Small intestine (tissue), 7 donors: ENCODE measurements around the gene HS3ST5. TPM values are rescaled to one million over a fixed set of nuclear protein-coding genes. Genes with fewer than 3 reads are reported as not detected.

Experiments
- DNase-seq, 2 donors: peaks; one replicate each; pipeline versions ENCODE4 v3.0.0 to v3.0.0-alpha.2; 2013
- FAIRE-seq: peaks from 2 replicates; lab custom pipeline; 2012; peaks lifted over from hg19 to GRCh38; lab: Jason Lieb, UNC
- H3K27ac ChIP-seq, 3 donors: one replicate each; pipeline ENCODE4 v1.5.1; 2013; ENCODE audit warnings: low read length in 2 of 3, mild to moderate bottlenecking in 2 of 3, control low read depth in 1 of 3, inconsistent platforms in 1 of 3, low read depth in 1 of 3, moderate library complexity in 1 of 3
- H3K27me3 ChIP-seq, 3 donors: one replicate each; pipeline ENCODE4 v1.6.1; 2013; ENCODE audit warnings: low read length in 3 of 3, inconsistent platforms in 1 of 3; ENCODE audit not compliant: control insufficient read depth in 3 of 3, insufficient read depth in 3 of 3
- H3K36me3 ChIP-seq, 3 donors: one replicate each; pipeline ENCODE4 v1.6.1; 2013; ENCODE audit warnings: low read length in 3 of 3, inconsistent platforms in 1 of 3, low read depth in 1 of 3, mild to moderate bottlenecking in 1 of 3, moderate library complexity in 1 of 3; ENCODE audit not compliant: control insufficient read depth in 3 of 3, insufficient read depth in 2 of 3
- H3K4me1 ChIP-seq, 3 donors: one replicate each; pipeline ENCODE4 v1.6.1; 2013; ENCODE audit warnings: low read length in 2 of 3, inconsistent platforms in 1 of 3, low read depth in 1 of 3, mild to moderate bottlenecking in 1 of 3, moderate library complexity in 1 of 3; ENCODE audit not compliant: control insufficient read depth in 3 of 3, insufficient read depth in 2 of 3
- H3K4me3 ChIP-seq, 3 donors: one replicate each; pipeline ENCODE4 v1.5.1; 2013; ENCODE audit warnings: low read length in 3 of 3, control low read depth in 1 of 3, inconsistent platforms in 1 of 3, low read depth in 1 of 3, mild to moderate bottlenecking in 1 of 3, moderate library complexity in 1 of 3
- H3K9me3 ChIP-seq, 2 donors: one replicate each; pipeline ENCODE4 v1.6.1; 2013; ENCODE audit warnings: low read depth in 1 of 2, low read length in 1 of 2; ENCODE audit not compliant: control insufficient read depth in 2 of 2, insufficient read depth in 1 of 2
- WGBS, 3 donors: extraction: QIAGEN DNeasy Blood & Tissue Kit; methylation state at CpG; one replicate each; pipeline ENCODE4 v1.1.7; 2013; 5-methylcytosine and 5-hydroxymethylcytosine counted together
- polyA plus RNA-seq, 4 donors: library from polyadenylated mRNA; stranded (reverse) in 3 of 4; unstranded in 1 of 4; fragments of 200-250 nt in 3 of 4; fragments of 120-200 nt in 1 of 4; gene quantifications; one replicate each; pipeline versions ENCODE4 v1.2.1 to v1.2.3, GENCODE V29; 2013
- donor health status: healthy with polysubstance abuse.
- donor health status: control.
- donor health status: control.
- donor health status: Bipolar disorder and iron deficiency.
- donor health status: healthy.

The HS3ST5 gene
- polyA plus RNA-seq, 4 donors, result 0.46 to 0.92 TPM; not detected in 2

- Histone ChIP-seq H3K9me3 (peaks cover 0 to 4% of the 10 kb centered on the region in 2 donors), H3K4me3 (no peak overlapping the region), H3K36me3 (no peaks in the 10 kb centered on the region), H3K27me3 (no peaks in the 10 kb centered on the region), H3K4me1 (no peaks in the 10 kb centered on the region), H3K27ac (no peak overlapping the region)
- 22 to 43% (median 36%) methylated on average over 9 of the region's 9 CpGs for WGBS, 3 donors
- DNase-seq (no peak), FAIRE-seq (no peak)
Measured at GRCh38 chr6:114144887-114145851, 197.7 kb downstream of the HS3ST5 start.

DNA sequence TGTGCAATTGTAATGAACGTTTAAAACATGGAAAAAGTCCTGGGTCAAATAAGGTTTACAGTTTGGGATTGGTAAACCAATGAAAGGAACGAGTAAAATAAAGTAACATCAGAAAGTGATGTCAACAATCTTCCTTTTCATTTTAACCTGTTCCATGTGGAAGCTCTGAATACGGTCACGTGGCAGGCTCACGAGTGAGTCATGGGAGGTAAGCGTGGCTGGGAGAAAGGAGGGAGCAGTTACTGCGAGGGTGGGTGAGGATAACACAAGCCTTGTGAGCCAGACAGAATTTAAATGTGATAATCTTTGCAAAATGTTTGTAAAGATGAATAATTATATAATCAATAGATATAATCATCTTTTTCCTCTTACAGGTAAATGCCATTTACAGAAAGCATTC lies 200.6 kb downstream of the HS3ST5 start:
- no peak for FAIRE-seq

GRCh38 chr6:114140416-114140815 lies 202.4 kb downstream of the HS3ST5 start:
- DNase-seq, result no peak
- Histone ChIP-seq H3K4me3 (no peak overlapping the region), H3K27ac (no peak overlapping the region), H3K9me3 (no peaks in the 10 kb centered on the region), H3K36me3 (no peaks in the 10 kb centered on the region), H3K27me3 (no peaks in the 10 kb centered on the region), H3K4me1 (no peaks in the 10 kb centered on the region)
- WGBS, 3 donors, result 53 to 67% (median 58%) methylated on average over 5 of the region's 5 CpGs
- FAIRE-seq, result no peak

More for the DNA sequence above, 200.6 kb downstream of the HS3ST5 start:
- WGBS, 3 donors, result 80 to 86% (median 83%) methylated on average over 7 of the region's 7 CpGs
- Histone ChIP-seq H3K27me3 (no peaks in the 10 kb centered on the region), H3K36me3 (no peaks in the 10 kb centered on the region), H3K27ac (no peak overlapping the region), H3K4me1 (no peaks in the 10 kb centered on the region), H3K4me3 (no peak overlapping the region), H3K9me3 (peaks cover 0 to 4% of the 10 kb centered on the region in 2 donors)
- DNase-seq, result no peak

- H3K36me3 ChIP-seq, result no peaks in the 10 kb centered on the region
- no peaks in the 10 kb centered on the region for H3K27me3 ChIP-seq
- FAIRE-seq (no peak), DNase-seq (no peak)
- H3K4me1 ChIP-seq, result no peaks in the 10 kb centered on the region
- no peak overlapping the region for H3K4me3 ChIP-seq
- 91 to 96% (median 92%) methylated on average over 4 of the region's 4 CpGs for WGBS, 3 donors
- no peaks in the 10 kb centered on the region for H3K9me3 ChIP-seq
- no peak overlapping the region for H3K27ac ChIP-seq
Measured at GRCh38 chr6:114138577-114139248, 204.1 kb downstream of the HS3ST5 start.

GRCh38 chr6:114135363-114135971 lies 207.4 kb downstream of the HS3ST5 start:
- H3K4me3 ChIP-seq, result no peak overlapping the region
- no peak for FAIRE-seq
- H3K36me3 ChIP-seq, result no peaks in the 10 kb centered on the region
- H3K4me1 ChIP-seq, result no peaks in the 10 kb centered on the region
- WGBS, 3 donors, result 55 to 67% (median 64%) methylated on average over 5 of the region's 5 CpGs
- no peak for DNase-seq
- H3K27me3 ChIP-seq, result no peaks in the 10 kb centered on the region
- H3K27ac ChIP-seq, result no peak overlapping the region
- H3K9me3 ChIP-seq, result no peaks in the 10 kb centered on the region

DNA sequence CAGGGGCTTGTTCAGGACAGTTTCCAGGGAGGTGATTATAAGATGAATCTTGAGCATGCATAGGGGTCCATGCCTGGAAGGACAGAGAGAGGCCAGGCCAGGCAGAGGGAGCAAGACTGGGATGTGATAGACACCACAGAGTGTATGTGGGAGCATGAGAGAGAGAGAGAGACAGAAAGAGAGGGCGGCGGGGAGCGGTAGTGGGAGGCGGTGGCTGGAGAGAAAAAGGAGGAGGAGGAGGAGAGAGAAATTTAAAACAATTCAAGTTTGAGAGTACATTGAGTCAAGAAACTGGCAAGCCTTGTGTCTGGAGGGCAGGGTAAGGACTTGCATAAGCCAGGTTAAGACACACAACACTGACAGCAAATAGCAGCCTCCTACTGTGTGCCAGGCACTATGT lies 209.0 kb downstream of the HS3ST5 start:
- H3K27ac ChIP-seq, result no peak overlapping the region
- no peaks in the 10 kb centered on the region for H3K36me3 ChIP-seq
- no peaks in the 10 kb centered on the region for H3K9me3 ChIP-seq
- no peaks in the 10 kb centered on the region for H3K27me3 ChIP-seq
- no peaks in the 10 kb centered on the region for H3K4me1 ChIP-seq
- WGBS, 3 donors, result 83 to 100% (median 98%) methylated on average over 4 of the region's 4 CpGs
- no peak for DNase-seq
- no peak for FAIRE-seq
- no peak overlapping the region for H3K4me3 ChIP-seq

DNA sequence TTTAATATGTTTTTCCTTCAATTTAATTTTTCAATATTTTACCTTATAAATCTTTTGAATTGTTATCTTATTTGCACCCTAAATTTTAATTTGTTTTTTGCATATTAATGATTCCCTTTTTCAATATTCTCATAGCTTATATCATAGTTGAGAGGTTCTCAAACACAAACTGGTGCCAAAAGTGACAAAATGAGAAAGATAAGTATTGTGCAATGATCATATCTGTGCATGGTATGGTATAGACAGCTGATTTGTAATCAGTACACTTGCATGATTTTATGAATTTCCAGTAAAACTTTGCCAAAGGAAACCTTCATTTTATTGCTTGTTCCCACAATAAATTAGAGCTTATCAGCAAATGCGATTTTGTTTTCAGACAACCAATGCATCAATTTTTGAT lies 210.9 kb downstream of the HS3ST5 start:
- Histone ChIP-seq H3K27me3 (no peaks in the 10 kb centered on the region), H3K4me1 (no peaks in the 10 kb centered on the region), H3K27ac (no peak overlapping the region), H3K36me3 (no peaks in the 10 kb centered on the region), H3K9me3 (no peaks in the 10 kb centered on the region), H3K4me3 (no peak overlapping the region)
- no peak for FAIRE-seq
- WGBS, 3 donors, result 27 to 58% (median 28%) methylated on average over 1 of the region's 1 CpG
- no peak for DNase-seq

DNA sequence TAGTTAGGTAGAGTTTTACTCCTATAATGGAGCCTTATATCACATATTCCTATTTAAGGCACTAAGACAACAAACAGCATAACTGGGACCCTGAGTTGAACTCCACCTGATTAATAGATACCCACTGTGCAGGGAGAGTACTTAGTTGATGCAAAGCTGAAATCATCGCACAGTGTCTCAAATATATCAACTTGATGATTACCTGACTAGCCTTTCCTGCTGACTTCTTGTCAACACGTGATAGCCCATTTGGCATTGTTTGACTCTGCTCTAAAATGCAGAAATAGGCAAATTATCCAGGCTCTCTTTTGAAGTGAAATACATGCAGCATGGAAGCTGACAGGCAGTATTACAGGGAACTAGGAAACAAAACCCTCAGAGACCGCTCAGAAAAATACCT lies 217.2 kb downstream of the HS3ST5 start:
- 66 to 74% (median 74%) methylated on average over 3 of the region's 3 CpGs for WGBS, 3 donors
- FAIRE-seq, result no peak
- Histone ChIP-seq H3K27ac (no peak overlapping the region), H3K4me1 (no peaks in the 10 kb centered on the region), H3K36me3 (no peaks in the 10 kb centered on the region), H3K4me3 (no peak overlapping the region), H3K27me3 (peaks cover 0 to 3% (median 0%) of the 10 kb centered on the region in 3 donors), H3K9me3 (no peaks in the 10 kb centered on the region)
- no peak for DNase-seq
